BE2C (cell line): Measurements from ENCODE around the gene NANOS3.

Experiments
- DNase-seq: peaks from one replicate; pipeline ENCODE4 v3.0.0-alpha.2; 2020
- H3K27me3 ChIP-seq: fragments of 250-450 bp; sonication (Bioruptor Pico); 2 replicates; pipeline ENCODE4 v1.5.1; 2020; ENCODE audit warnings: mild to moderate bottlenecking
- H3K36me3 ChIP-seq: fragments of 250-450 bp; sonication (Bioruptor Pico); 2 replicates; pipeline ENCODE4 v1.5.1; 2020; ENCODE audit warnings: mild to moderate bottlenecking
- H3K4me1 ChIP-seq: fragments of 250-450 bp; sonication (Bioruptor Pico); 2 replicates; pipeline ENCODE4 v1.5.1; 2020
- H3K4me3 ChIP-seq: 2 replicates; pipeline ENCODE4 v1.5.1; 2011; ENCODE audit warnings: low read depth, low read length
- H3K9me3 ChIP-seq: fragments of 250-450 bp; sonication (Bioruptor Pico); 2 replicates; pipeline ENCODE4 v1.5.1; 2020
- CTCF ChIP-seq: IDR thresholded peaks from 2 replicates; pipeline ENCODE4 v1.5.1; 2012; ENCODE audit warnings: mild to moderate bottlenecking, low read depth, low read length

The NANOS3 gene

DNA sequence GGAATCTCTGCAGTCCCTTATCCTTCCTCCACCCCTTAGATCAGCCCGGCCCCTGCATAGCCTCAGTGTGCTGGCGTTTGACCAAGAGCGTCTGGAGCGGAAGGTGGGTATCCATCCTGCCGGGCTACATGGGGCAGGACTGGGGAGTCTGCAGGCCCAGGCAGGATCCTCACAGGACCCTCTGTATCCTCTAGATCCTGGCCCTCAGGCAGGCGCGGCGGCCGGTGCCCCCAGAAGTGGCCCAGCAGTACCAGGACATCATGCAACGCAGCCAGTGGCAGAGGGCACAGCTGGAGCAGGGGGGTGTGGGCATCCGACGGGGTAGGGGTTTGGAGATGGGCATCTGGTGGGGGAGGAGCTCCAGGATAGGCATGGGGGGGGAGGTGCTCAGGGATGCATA is 52.4 kb downstream of the NANOS3 start:
- H3K9me3 ChIP-seq: no peaks in the 10 kb centered on the region
- no peak for DNase-seq
- no peak overlapping the region for H3K4me3 ChIP-seq
- H3K4me1 ChIP-seq: no peaks in the 10 kb centered on the region
- H3K36me3 ChIP-seq: no peaks in the 10 kb centered on the region
- no peaks in the 10 kb centered on the region for H3K27me3 ChIP-seq
- no peak for TF ChIP-seq CTCF

GRCh38 chr19:13929956-13930355 is 53.0 kb downstream of the NANOS3 start:
- Histone ChIP-seq H3K36me3 (no peaks in the 10 kb centered on the region), H3K4me1 (no peaks in the 10 kb centered on the region), H3K27me3 (no peaks in the 10 kb centered on the region), H3K9me3 (no peaks in the 10 kb centered on the region), H3K4me3 (no peak overlapping the region)
- DNase-seq: no peak
- no peak for TF ChIP-seq CTCF
